Measurements from ENCODE around the gene SLC9C1.

SLC9C1 gene

GRCh38 chr3:112306825-112307224 is 12.8 kb upstream of the SLC9C1 start:
- DNase-seq (ENCODE audit: low spot score) = no peak

DNA sequence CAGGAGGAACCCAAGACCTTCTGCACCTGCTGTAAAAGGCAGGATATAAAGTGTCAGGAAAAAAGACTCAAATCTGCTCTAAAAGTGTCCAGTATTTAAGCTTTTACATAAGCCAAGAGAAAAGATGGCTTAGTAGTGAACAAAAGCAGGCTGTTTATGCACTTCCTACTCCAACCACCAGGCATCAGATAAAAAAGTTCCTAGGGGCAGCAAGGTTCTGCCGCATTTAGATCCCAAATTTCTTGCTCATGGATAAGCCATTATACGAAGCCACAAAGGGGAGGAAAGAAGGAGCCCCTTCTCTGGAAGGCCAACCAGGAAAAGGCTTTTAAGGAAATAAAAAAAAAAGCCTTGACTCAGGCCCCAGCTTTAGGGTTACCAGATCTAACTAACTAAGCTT is 10.6 kb upstream of the SLC9C1 start:
- no peak for DNase-seq (ENCODE audit: low spot score)

DNA sequence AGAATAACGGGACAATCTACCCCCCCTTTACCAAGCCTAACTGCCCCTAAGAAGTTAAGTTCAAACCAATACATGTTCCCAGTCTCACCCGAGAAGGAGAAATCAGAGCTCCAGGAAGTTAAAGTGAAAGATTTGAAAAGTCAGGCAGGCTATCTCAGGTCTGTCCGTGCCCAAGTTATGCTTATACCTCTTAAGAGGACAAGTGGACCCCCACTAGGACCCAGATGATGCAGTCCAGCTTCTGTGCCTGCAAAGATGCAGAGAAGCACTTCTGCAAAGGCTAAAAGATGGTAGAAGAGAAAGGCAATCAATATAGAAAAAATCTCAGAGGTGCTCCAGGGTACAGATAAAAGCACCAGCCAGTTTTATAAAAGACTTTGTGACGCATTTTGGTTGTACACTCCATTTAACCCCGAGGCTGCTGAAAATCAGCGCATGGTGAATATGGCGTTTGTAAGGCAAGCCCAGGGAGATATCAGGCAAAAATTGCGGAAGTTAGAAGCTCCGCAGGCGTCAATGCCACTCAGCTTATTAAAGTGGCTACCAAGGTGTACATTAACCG is 9.8 kb upstream of the SLC9C1 start:
- DNase-seq (ENCODE audit: low spot score) = no peak

- no peak for DNase-seq (ENCODE audit: low spot score)
Measured at GRCh38 chr3:112302881-112303763, 9.1 kb upstream of the SLC9C1 start.

DNA sequence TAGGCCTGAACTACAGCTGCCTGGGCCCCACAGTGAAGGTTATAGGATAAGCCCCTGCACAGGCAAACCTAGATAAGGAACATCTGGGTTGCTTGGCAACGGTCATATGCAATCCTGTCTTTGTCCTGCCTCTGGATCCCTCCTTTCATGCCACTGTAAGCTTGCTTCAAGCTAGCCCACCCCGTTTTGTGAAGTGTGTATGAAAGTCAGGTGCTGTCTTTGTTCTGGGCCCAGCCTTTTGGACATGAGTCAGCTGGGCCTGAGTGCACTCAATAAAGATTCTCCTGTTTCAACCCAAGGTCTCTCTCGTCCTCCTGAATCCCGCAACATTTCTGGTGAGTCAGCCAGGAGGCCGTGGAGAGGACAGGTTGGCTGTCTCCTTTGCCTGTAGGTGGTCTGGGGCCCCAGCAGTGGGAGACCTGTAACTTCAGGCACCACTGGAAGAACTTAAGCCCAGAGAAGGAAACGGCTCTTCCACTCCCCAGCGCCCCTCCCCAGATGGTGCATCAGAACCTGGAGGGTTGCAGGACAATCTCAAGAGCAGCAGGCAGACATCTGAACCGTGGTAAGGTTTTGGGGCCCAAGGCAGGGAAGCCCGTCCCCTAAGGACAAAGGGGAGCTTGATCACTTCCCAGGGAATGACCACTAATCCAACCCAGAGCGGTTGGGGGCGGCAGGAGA is 8.3 kb upstream of the SLC9C1 start:
- DNase-seq (ENCODE audit: low spot score) = no peak

DNA sequence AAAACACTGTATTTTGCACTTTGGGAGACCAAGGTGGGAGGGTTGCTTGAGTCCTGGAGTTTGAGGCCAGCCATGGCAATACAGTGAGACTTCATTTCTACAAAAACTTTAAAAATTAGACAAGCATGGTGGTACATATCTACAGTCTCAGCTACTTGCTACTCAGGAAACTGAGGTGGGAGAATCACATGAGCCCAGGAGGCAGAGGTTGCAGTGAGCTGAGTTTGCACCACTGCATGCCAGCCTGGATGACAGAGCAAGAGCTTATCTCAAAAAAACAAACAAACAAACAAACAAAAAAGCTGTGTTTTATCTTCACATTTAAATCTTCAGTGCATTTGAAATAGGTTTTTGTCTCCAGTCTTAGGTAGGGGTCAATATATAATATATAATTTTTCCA is 4.8 kb upstream of the SLC9C1 start:
- DNase-seq (ENCODE audit: low spot score) = no peak

GRCh38 chr3:112297714-112298113 is 3.7 kb upstream of the SLC9C1 start:
- DNase-seq (ENCODE audit: low spot score) = no peak

DNA sequence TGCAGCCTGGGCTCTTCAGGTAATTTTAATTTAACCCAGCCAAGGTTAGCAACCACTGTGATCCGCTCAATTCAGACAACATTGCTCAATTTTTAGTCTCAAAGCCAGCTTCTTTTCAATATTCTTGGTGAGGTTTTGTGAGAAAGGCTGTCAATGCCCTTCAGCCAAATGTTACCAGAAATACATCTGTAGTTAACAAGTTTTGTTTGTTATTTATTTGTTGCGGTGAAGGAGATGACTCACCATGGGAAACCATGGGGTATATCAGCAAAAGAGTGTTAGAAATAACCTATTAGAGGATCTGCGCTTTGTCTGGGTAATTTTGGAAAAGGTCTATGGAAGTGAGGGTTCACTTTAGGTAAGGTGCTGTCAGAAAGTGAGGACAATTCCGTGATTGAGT is 5.0 kb downstream of the SLC9C1 start:
- no peak for DNase-seq (ENCODE audit: low spot score)

DNA sequence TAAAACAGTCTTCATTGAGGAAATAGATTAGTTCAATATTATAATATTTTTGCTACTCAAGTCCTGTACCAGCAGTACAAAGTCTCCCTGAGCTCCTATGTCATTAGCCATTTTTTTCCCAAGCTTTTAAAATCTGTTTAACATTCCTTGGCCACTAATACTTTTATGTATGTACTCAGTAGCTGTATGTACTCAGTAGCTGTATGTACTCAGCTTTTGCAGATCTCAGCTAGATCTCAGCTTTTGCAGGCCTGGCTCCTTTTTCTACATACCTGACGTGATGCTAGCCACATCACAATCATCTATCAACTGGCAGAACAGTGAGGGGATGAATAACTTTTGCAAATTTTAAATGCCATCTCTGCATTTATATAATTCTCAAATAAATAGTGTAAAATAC is 13.8 kb downstream of the SLC9C1 start:
- DNase-seq (ENCODE audit: low spot score) = no peak

- no peak for DNase-seq (ENCODE audit: low spot score)
Measured at GRCh38 chr3:112273536-112273935, 20.5 kb downstream of the SLC9C1 start.

DNA sequence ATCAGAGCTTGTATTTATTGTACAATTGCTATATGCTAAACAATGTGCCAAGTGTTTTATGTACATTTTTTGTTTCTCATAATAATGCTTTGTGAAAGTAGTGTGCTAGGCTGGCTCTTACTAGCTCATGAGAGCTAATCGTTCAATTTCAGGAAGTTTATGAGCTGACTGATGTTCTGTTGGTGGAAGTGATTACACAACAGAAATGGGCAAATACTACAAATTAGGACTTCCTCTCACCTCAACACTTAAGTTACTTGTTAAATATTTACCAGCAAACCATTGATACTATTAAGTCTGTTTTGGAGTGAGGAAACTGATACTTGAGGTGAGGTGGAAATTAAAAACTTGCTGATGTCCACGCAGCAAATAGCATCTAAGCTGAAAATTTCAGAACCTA is 32.3 kb downstream of the SLC9C1 start:
- no peak for DNase-seq (ENCODE audit: low spot score)

DNA sequence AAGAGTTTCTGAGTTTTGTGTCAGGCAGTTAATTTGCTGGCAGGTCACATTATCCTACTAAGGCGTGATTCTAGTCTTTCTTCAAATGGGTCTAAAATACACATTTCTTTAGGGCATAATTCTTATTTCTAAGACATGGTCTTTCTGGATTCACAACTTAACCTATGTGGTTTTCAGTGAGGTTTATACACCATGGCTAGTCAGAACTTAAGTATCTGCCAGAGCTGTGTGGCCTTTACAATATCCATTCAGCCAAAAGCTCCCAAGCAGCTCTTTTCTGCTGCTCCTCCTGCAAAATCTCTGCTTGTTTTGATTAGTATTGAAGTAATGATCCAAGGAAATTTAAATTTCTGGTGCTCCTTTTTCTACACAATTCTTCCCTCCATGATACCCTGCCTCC is 33.5 kb downstream of the SLC9C1 start:
- no peak for DNase-seq (ENCODE audit: low spot score)

DNA sequence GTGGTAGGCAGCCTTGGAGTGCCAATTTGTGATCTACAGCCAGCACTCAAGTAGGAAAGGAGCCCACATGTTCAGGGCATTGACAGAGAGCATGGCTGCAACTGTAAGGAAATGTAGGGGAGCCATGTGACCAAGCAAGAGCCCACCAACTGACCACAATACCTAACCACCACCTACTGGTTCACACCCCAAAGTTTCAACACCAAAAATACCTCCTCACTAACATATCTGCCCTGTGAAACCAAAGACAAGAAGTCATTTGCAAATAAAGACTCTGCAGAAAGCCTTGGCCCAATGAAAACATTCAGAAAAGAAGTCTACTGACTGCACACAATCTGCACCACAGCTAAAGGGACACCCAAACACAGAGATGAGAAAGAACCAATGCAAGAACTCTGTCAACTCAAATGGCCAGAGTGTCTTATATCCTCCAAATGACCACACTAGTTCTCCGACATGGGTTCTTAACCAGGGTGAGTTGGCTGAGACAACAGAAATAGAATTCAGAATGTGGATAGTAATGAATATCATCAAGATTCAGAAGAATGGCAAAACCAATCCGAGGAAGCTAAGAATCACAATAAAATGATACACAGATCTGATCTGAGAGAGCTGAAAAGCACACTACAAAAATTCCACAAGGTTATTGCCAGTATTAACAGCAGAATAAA is 40.6 kb downstream of the SLC9C1 start:
- DNase-seq (ENCODE audit: low spot score) = no peak

DNA sequence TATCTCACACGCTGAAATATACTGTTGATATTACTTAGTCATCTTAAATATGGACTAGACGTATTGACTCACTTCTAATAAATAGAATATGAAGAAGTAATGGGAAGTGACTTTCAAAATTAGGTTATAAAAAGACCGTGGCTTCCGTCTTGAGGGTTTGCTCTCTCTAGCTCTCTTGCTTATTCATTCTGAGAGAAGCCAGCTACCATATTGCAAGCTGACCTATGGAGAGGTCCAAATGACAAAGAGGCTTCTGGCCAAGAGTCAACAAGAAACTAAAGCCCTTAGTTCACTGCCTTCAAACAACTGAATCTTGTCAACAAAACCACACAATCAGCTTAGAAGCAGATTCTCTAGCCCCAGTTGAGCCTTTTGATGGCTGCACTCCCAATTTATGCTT is 46.1 kb downstream of the SLC9C1 start:
- no peak for DNase-seq (ENCODE audit: low spot score)

GRCh38 chr3:112247350-112247749 is 46.7 kb downstream of the SLC9C1 start:
- no peak for DNase-seq (ENCODE audit: low spot score)

DNA sequence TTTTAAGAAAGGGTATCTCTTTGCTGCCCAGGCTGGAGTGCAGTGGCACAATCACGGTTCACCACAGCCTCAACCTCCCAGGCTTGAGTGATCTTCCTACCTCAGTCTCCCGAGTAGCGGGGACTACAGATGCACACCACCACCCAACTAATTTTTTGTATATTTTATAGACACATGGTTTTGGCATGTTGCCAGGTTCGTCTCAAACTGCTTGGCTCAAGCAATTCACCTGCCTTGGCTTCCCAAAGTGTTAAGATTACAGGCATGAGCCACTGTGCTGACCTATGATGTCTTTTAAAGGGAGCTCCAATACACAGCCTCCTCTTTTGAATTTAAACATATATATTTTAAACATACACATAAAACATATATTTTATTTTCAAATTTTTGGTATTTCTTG is 60.9 kb downstream of the SLC9C1 start:
- DNase-seq (ENCODE audit: low spot score) = no peak

DNA sequence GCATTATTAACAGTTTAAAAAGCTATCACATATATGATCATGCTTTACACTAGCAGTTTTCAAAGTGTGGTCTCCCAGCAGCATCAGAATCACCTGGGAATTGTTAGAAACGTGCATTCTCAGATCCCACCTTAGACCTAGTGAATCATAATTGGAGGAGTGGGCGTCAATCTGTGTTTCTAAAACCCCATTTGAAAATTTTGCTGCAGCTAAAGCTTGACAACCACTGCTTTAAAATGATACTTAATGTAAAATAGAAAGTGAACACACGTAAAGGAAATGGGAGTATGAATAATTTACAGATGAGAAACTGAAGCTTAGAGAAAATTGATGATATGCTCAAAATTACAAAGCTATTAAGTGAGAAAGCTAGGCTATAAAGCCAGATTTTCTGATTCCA is 62.3 kb downstream of the SLC9C1 start:
- DNase-seq (ENCODE audit: low spot score) = no peak

- no peak for DNase-seq (ENCODE audit: low spot score)
Measured at GRCh38 chr3:112230033-112230432, 64.0 kb downstream of the SLC9C1 start.

GRCh38 chr3:112228786-112229185 is 65.2 kb downstream of the SLC9C1 start:
- DNase-seq (ENCODE audit: low spot score) = no peak

DNA sequence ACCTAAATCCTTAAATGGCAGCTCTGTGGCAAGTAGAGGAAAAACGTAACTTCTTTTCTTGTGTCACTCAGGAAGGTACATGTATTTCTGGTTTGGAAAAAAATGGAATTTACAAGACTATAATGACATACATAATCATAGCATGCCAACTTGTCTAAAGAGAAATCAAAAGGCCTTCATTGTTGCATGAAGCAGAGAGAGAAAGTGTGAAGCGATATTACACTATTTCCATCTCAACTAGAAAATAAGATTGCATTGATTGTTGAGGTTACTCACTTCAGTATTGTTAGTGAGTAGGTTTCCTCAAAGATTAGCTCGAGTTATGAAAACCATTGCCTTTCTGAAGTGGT is 93.7 kb downstream of the SLC9C1 start:
- no peak for DNase-seq (ENCODE audit: low spot score)

- no peak for DNase-seq (ENCODE audit: low spot score)
Measured at GRCh38 chr3:112199622-112200316, 94.2 kb downstream of the SLC9C1 start.

DNA sequence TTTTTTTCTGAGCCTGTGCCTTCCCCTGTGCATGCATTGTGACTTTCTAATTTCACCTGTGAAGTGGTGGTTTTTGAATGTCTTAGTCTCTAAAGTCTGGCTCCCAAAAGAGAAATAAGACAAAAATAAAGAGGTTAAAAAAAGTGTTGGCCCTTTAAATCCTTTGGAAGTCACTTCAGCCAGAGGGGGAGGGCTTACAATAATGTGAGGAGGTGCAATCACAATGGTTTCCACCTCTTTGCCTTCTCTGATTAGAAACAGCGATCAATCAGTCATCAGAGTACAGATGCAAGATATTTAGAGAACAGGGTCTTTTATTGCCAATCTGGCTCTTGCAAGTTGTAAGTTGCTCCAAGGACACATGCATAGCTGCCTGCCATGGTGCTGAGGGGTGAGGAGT is 96.9 kb downstream of the SLC9C1 start:
- DNase-seq (ENCODE audit: low spot score) = no peak

All from putamen (tissue), 1 donor.